Measurements from ENCODE around the gene MAPK13. TPM values are rescaled to one million over a fixed set of nuclear protein-coding genes. Genes with fewer than 3 reads are reported as not detected.
A peak's percentile ranks its signal among the peaks of the same experiment; 100 is the strongest.

The MAPK13 gene
- total RNA-seq, 3 donors from 2014 or later (not counting 1 experiment from before 2014, with no cell fraction given): 39.4 to 52.1 (median 49.9) TPM

GRCh38 chr6:36133148-36133547 is 2.8 kb downstream of the MAPK13 start:
- Mint-ChIP-seq H3K4me1 (peaks cover 30 to 57% of the 10 kb centered on the region in 2 donors), H3K36me3 (no peaks in the 10 kb centered on the region), H3K27me3 (ENCODE audit: low read depth in 2 of 2) (no peaks in the 10 kb centered on the region), H3K9me3 (no peaks in the 10 kb centered on the region), H3K4me3 (no peak overlapping the region), H3K27ac (peak overlapping the region; percentile 61 to 85)
- 92% methylated on average over 4 of the region's 4 CpGs for WGBS (ENCODE audit: insufficient coverage)
- Histone ChIP-seq H3K9me3 (ENCODE audit: control insufficient read depth, insufficient read depth, low read length) (no peaks in the 10 kb centered on the region), H3K4me1 (ENCODE audit: control insufficient read depth, insufficient read depth, low read length) (peaks cover 41% of the 10 kb centered on the region), H3K4me3 (ENCODE audit: low read length) (no peak overlapping the region), H3K27ac (ENCODE audit: low read length) (no peak overlapping the region), H3K36me3 (ENCODE audit: control insufficient read depth, insufficient read depth, low read length) (peaks cover 23% of the 10 kb centered on the region), H3K27me3 (ENCODE audit: control insufficient read depth, insufficient read depth, low read length) (no peaks in the 10 kb centered on the region)
- no peak for ATAC-seq
- DNase-seq: no peak
- TF ChIP-seq CTCF (IDR thresholded peaks at IDR 0.05): no peak
- intact Hi-C loops (cut with micrococcal nuclease): no loop called here

GRCh38 chr6:36133912-36134311 is 3.6 kb downstream of the MAPK13 start:
- Histone ChIP-seq H3K9me3 (ENCODE audit: control insufficient read depth, insufficient read depth, low read length) (no peaks in the 10 kb centered on the region), H3K27me3 (ENCODE audit: control insufficient read depth, insufficient read depth, low read length) (no peaks in the 10 kb centered on the region), H3K36me3 (ENCODE audit: control insufficient read depth, insufficient read depth, low read length) (peaks cover 30% of the 10 kb centered on the region), H3K27ac (ENCODE audit: low read length) (no peak overlapping the region), H3K4me1 (ENCODE audit: control insufficient read depth, insufficient read depth, low read length) (peaks cover 34% of the 10 kb centered on the region), H3K4me3 (ENCODE audit: low read length) (no peak overlapping the region)
- WGBS (ENCODE audit: insufficient coverage): 93% methylated on average over 4 of the region's 4 CpGs
- DNase-seq: no peak
- no peak for TF ChIP-seq CTCF (IDR thresholded peaks at IDR 0.05)
- H3K27me3 Mint-ChIP-seq (ENCODE audit: low read depth in 2 of 2): no peaks in the 10 kb centered on the region
- no peaks in the 10 kb centered on the region for H3K36me3 Mint-ChIP-seq
- intact Hi-C loops (cut with micrococcal nuclease): no loop called here
- no peak overlapping the region for H3K4me3 Mint-ChIP-seq
- H3K4me1 Mint-ChIP-seq: peaks cover 30 to 50% of the 10 kb centered on the region in 2 donors
- peak overlapping the region in 1 of 2 donors; percentile 61 for H3K27ac Mint-ChIP-seq
- no peaks in the 10 kb centered on the region for H3K9me3 Mint-ChIP-seq
- ATAC-seq: no peak

- H3K27ac ChIP-seq (ENCODE audit: low read length): no peak overlapping the region
- no peak overlapping the region for H3K4me3 Mint-ChIP-seq
- peaks cover 40% of the 10 kb centered on the region for H3K36me3 ChIP-seq (ENCODE audit: control insufficient read depth, insufficient read depth, low read length)
These were observed 4.9 kb downstream of the MAPK13 start for GRCh38 chr6:36135053-36135731.

More at GRCh38 chr6:36135053-36135731, 4.9 kb downstream of the MAPK13 start:
- 97% methylated on average over 13 of the region's 13 CpGs for WGBS (ENCODE audit: insufficient coverage)
- H3K27me3 ChIP-seq (ENCODE audit: control insufficient read depth, insufficient read depth, low read length): no peaks in the 10 kb centered on the region
- no peaks in the 10 kb centered on the region for H3K9me3 ChIP-seq (ENCODE audit: control insufficient read depth, insufficient read depth, low read length)
- ATAC-seq (no peak), DNase-seq (no peak)
- intact Hi-C loops (cut with micrococcal nuclease): no loop called here
- H3K4me3 ChIP-seq (ENCODE audit: low read length): no peak overlapping the region
- no peak for TF ChIP-seq CTCF (IDR thresholded peaks at IDR 0.05)
- H3K9me3 Mint-ChIP-seq: no peaks in the 10 kb centered on the region
- no peak overlapping the region for H3K27ac Mint-ChIP-seq
- H3K27me3 Mint-ChIP-seq (ENCODE audit: low read depth in 2 of 2): no peaks in the 10 kb centered on the region
- peaks cover 28% of the 10 kb centered on the region for H3K4me1 ChIP-seq (ENCODE audit: control insufficient read depth, insufficient read depth, low read length)
- H3K36me3 Mint-ChIP-seq: no peaks in the 10 kb centered on the region
- peaks cover 31 to 44% of the 10 kb centered on the region in 2 donors for H3K4me1 Mint-ChIP-seq

All from natural killer cell (primary cell).